NCI-H82 treated with DMSO at 0.1 percent for 48 hours (cell line): ENCODE data around the gene KDM2B.
A peak's percentile ranks its signal among the peaks of the same experiment; 100 is the strongest.
"Not testable (repeated sequence)": the region's sequence is repeated elsewhere in the genome, so short reads cannot be mapped to it uniquely, and the experiment has no call there.

Experiments used
- DNase-seq: peaks from one replicate; lab custom pipeline; 2025; ENCODE audit not compliant: unreplicated experiment; lab: John Stamatoyannopoulos, UW

KDM2B gene

DNA sequence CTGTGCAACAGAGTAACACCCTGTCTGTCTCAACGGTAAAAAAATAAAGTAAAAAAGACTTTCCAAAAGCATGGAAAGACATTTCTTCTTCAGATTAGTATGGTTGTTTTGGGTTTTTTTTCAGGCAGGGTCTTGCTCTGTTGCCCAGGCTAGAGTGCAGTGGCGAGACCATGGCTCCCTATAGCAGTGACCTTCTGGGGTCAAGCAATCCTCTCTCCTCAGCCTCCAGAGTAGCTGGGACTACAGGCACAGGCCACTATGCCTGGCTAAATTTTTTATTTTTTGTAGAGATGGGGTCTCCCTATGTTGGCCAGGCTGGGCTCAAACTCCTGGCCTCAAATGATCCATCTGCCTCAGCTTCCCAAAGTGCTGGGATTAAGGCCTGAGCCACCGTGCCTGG, 72.8 kb downstream of the KDM2B start:
- DNase-seq: no peak

GRCh38 chr12:121507245-121507644, 73.6 kb downstream of the KDM2B start:
- no peak for DNase-seq

DNA sequence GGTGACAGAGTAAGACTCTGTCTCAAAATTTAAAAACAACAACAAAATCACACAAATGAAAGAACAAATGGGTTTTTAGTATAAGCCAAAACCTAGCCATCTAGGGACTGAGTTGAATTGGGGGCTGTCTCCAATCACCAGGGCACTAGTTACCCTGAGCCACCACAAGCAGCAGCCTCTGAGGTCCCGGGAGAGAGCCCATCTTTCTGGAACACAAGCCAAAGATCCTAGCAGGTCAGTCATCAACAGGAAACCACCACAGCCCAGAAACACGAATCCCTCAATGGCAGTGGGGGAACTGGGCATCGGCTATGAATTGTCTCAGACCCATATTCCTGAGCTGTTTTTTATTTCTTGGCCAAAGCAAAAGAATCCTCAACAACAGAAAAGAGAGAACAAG, 75.3 kb downstream of the KDM2B start:
- no peak for DNase-seq

GRCh38 chr12:121504505-121504904, 76.3 kb downstream of the KDM2B start:
- DNase-seq: no peak

GRCh38 chr12:121503395-121503794, 77.4 kb downstream of the KDM2B start:
- no peak for DNase-seq

DNA sequence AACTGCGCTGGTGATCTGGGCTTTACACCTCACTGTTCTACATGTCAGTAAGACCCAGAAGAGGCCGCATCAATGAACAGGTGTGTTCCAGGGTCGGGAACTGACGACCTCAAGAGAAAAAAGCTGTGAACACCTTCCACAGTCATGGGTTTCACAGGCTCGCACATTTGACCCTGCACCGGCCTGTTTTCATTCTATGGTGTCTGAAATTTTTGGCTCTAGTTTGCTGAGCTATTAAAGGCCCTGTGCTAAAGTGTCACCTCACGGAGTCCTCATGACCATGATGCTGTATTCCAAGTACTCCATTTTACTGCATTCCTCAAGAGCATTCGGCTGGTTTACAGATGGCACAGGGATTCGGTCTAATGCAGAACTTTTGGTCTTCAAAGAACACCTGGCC, 78.9 kb downstream of the KDM2B start:
- no peak for DNase-seq

GRCh38 chr12:121499929-121500793, 80.7 kb downstream of the KDM2B start:
- peak; percentile 56 for DNase-seq

GRCh38 chr12:121495746-121496145, 85.1 kb downstream of the KDM2B start:
- DNase-seq: no peak

DNA sequence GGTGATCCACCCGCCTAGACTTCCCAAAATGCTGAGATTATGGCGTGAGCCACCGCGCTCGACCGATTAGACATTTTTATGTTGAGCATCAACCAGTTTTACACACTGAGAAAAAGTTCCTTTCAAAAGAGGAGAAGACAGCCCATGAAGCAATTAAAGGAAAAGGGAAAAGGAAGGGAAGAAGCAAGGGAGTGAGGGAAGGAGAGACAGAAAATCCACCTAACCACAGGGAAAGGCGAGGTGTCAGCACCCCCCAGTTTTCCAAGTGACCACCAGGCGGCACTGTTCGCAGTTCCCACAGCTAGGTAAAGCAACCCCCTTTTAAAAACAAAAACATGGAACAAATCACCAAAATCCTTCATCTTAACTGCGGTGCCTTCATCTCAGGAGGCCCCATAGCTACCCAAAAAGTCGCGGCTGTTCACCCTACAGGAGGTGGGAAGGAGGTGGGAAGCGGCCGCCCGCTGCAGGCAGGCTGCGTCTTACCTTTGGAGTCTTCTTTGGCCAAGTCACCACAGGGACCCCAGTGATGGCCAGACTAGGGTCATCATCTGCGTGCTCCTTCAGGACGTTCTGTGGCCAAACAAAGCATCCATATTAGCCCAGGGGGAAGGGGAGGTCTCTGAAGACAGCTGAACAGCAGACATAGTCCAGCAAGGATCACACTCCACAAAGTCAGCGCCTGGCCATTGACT, 86.6 kb downstream of the KDM2B start:
- no peak for DNase-seq

- no peak for DNase-seq
Observed at GRCh38 chr12:121490401-121491281, 90.2 kb downstream of the KDM2B start.

DNA sequence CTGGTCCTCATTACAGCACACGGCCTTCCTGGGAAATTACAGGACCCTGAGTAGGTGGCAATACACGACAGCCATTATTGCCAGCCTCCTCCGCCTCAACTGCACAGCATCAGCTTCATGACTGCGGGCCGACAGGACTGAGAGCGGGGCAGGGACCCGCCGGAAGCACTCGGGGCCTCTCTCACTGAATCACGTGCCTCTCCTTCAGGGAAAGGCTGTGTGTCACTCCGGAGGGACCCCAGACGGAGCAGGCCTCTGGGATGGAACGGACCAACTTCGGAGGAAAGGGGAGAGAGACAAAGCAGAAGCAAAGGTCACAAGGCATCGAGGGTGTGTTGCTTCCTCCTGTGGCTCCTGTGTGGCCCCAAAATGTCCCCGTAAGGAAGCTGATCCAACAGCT, 90.9 kb downstream of the KDM2B start:
- DNase-seq: no peak

DNA sequence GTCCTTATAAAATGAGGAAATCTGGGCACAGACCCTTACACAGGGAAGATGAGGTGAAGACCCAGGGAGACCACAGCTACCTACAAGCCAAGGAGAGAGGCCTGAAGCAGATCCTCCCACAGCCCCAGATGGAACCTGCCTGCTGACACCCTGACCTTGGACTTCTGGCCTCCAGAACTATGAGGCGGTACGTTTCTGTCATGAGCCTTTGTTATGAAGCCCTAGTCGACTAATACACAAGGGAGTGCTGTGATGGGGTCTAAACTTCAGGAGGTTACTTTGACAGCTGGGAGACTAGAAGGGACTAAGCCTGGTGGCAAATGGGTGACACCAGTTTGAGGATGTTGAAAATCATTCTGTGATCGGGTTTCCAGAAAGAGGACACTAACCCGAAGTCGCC, 95.9 kb downstream of the KDM2B start:
- DNase-seq: no peak

- not testable (repeated sequence) for DNase-seq
Observed at GRCh38 chr12:121484564-121484963, 96.3 kb downstream of the KDM2B start.

- no peak for DNase-seq
Observed at GRCh38 chr12:121483949-121484348, 96.9 kb downstream of the KDM2B start.

GRCh38 chr12:121476477-121476876, 104.3 kb downstream of the KDM2B start:
- DNase-seq: no peak

- no peak for DNase-seq
Observed at GRCh38 chr12:121475279-121475678, 105.5 kb downstream of the KDM2B start.

GRCh38 chr12:121472150-121472905, 108.5 kb downstream of the KDM2B start:
- DNase-seq: no peak

GRCh38 chr12:121470751-121471150, 110.1 kb downstream of the KDM2B start:
- DNase-seq: no peak

DNA sequence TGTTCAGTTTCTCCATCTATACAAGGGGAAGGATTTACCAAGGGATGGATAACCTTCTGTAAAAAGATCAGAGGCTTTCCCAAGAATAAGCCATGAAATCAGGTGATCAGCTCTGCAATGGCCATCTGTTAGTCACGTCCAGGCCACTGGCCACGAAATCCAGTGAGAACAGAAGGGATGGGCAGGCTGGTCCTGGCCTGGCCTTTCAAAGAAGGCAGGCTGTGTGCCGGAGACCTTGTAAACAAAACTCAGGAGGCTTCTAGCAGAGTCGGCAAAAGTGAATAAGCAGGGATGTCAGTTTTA, 112.4 kb downstream of the KDM2B start:
- DNase-seq: peak; percentile 34

DNA sequence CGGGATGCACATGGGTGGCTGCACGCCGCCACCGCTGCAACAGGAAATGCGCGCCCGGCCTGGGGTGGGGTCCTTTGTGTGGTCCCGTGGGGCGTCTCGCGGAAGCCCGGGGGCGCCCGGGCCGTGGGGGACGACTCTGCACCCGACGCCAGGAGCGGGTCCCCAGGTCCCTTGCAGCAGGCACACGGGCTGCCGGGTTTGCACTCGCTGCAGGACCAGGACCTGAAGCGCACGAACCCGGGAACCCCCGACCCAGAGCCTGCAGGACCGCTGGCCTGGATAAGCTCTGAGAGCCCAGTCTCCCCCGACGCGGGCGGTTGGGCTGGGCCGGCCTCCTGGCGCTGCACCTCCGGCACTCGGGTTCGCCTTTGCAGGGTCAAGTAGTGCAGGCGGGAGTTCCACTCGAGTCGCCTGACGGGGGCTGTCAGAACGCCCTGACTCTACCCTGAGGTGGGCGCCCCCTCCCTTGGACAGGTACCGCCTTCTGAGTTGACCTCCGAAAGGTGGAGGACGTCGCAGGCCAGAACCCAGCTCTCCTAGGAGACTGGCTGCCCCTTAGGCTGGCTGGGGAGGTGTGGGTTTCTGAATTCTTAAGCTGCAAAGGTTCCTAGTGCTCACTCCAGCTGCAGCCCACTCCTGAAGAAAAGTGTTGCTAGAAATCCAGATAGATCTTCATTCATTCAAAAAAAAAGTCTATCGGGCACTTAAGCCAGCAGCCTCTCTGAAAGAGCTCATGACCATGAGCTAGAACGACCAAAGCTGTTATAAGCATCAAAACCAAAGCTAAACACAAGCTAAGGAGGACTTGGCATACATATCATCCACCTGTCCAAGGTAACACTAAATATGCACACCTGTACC, 113.0 kb downstream of the KDM2B start:
- no peak for DNase-seq
